H1 (cell line): ENCODE results near the gene MBNL2. TPM values are rescaled to one million over a fixed set of nuclear protein-coding genes. Genes with fewer than 3 reads are reported as not detected.

Experiments
- CTCF ChIA-PET: fragments of 300-600 bp; sonication (Branson Sonifier 250); formaldehyde crosslinking; loops from one replicate; lab custom pipeline; 2021; ENCODE audit not compliant: partially characterized antibody; lab: Charles Lee
- POLR2A ChIA-PET: fragments of 300-600 bp; sonication (Branson Sonifier 250); formaldehyde crosslinking; loops from one replicate; lab custom pipeline; 2021; ENCODE audit warnings: inconsistent platforms; ENCODE audit not compliant: partially characterized antibody; lab: Charles Lee
- DNase-seq, 2 experiments: peaks; one replicate each; pipeline versions ENCODE4 v3.0.0 to v3.0.0-alpha.2; 2010 to 2022; ENCODE audit warnings: low spot score in 2 of 2, low read depth in 1 of 2, mixed read lengths in 1 of 2
- FAIRE-seq: peaks from 2 replicates; lab custom pipeline; 2011; peaks lifted over from hg19 to GRCh38; lab: Jason Lieb, UNC
- H2AFZ ChIP-seq: 2 replicates; pipeline ENCODE4 v1.8.1; 2012; ENCODE audit warnings: low read length, inconsistent platforms
- H2AK5ac ChIP-seq: 2 replicates; pipeline ENCODE4 v1.6.1; 2013; ENCODE audit warnings: low read depth, low read length
- H2BK120ac ChIP-seq: replicated peaks from 2 replicates; pipeline ENCODE3; 2013; ENCODE audit warnings: low read depth, low read length, inconsistent platforms
- H2BK12ac ChIP-seq: 2 replicates; pipeline ENCODE4 v1.6.1; 2013; ENCODE audit warnings: low read depth, low read length
- H2BK15ac ChIP-seq: 2 replicates; pipeline ENCODE4 v1.6.1; 2013; ENCODE audit warnings: low read length
- H2BK20ac ChIP-seq: 2 replicates; pipeline ENCODE4 v1.6.1; 2013; ENCODE audit warnings: low read length
- H2BK5ac ChIP-seq: 2 replicates; pipeline ENCODE4 v1.6.1; 2013; ENCODE audit warnings: low read depth, low read length
- H3K14ac ChIP-seq: 2 replicates; pipeline ENCODE4 v1.6.1; 2013; ENCODE audit warnings: inconsistent platforms; ENCODE audit not compliant: insufficient read length
- H3K18ac ChIP-seq: 2 replicates; pipeline ENCODE4 v1.6.1; 2013; ENCODE audit warnings: low read length; ENCODE audit errors: extremely low read depth
- H3K23ac ChIP-seq: 2 replicates; pipeline ENCODE4 v1.6.1; 2013; ENCODE audit warnings: inconsistent platforms; ENCODE audit not compliant: insufficient read length
- H3K23me2 ChIP-seq: 2 replicates; pipeline ENCODE4 v1.6.1; 2013; ENCODE audit warnings: low read depth, low read length
- H3K27ac ChIP-seq: 2 replicates; pipeline ENCODE4 v1.6.1; 2011; ENCODE audit warnings: low read depth, low read length, inconsistent platforms
- H3K27me3 ChIP-seq, 4 experiments: replicated peaks in 1 of 4; 1 replicate in 1 of 4; 2 replicates in 3 of 4; pipeline versions ENCODE4 v1.6.1 to v1.8.1; 2011 to 2013; ENCODE audit warnings: low read length in 3 of 4, mild to moderate bottlenecking in 3 of 4, inconsistent platforms in 2 of 4, mixed read lengths in 2 of 4, moderate library complexity in 1 of 4; ENCODE audit not compliant: control insufficient read depth in 3 of 4, insufficient read depth in 3 of 4; ENCODE audit errors: extremely low read depth in 1 of 4
- H3K36me3 ChIP-seq, 4 experiments: 2 replicates each; pipeline versions ENCODE4 v1.6.1 to v1.8.1; 2011 to 2013; ENCODE audit warnings: mild to moderate bottlenecking in 4 of 4, low read length in 3 of 4, moderate library complexity in 2 of 4, control low read depth in 1 of 4, inconsistent platforms in 1 of 4; ENCODE audit not compliant: insufficient read depth in 4 of 4, control insufficient read depth in 2 of 4
- H3K4ac ChIP-seq: replicated peaks from 2 replicates; pipeline ENCODE3; 2013; ENCODE audit warnings: low read length, low read depth, mixed read lengths, inconsistent platforms; ENCODE audit not compliant: insufficient read length
- H3K4me1 ChIP-seq, 4 experiments: replicated peaks in 1 of 4; 1 replicate in 1 of 4; 2 replicates in 3 of 4; pipeline versions ENCODE4 v1.6.1 to v1.8.1; 2011 to 2013; ENCODE audit warnings: low read length in 3 of 4, inconsistent platforms in 2 of 4, mixed read lengths in 1 of 4; ENCODE audit not compliant: insufficient read depth in 4 of 4, control insufficient read depth in 3 of 4
- H3K4me2 ChIP-seq, 2 experiments: 2 replicates each; pipeline versions ENCODE4 v1.6.1 to v1.8.1; 2011 to 2013; ENCODE audit warnings: low read depth in 2 of 2, low read length in 2 of 2, control low read depth in 1 of 2, inconsistent platforms in 1 of 2, mild to moderate bottlenecking in 1 of 2; ENCODE audit not compliant: insufficient read depth in 1 of 2
- H3K4me3 ChIP-seq, 4 experiments: fragments of 200-600, 300-600 bp in 1 of 4; sonication (generic), shearing (Covaris generic), sonication (Bioruptor Twin) in 1 of 4; 2 replicates each; pipeline versions ENCODE4 v1.5.1 to v1.8.1; 2011 to 2016; ENCODE audit warnings: low read length in 4 of 4, low read depth in 3 of 4, control low read depth in 2 of 4, inconsistent platforms in 2 of 4, mild to moderate bottlenecking in 2 of 4, mixed read lengths in 1 of 4, moderate library complexity in 1 of 4; ENCODE audit not compliant: insufficient read depth in 2 of 4; ENCODE audit errors: extremely low read depth in 1 of 4
- H3K56ac ChIP-seq: replicated peaks from 2 replicates; pipeline ENCODE3; 2013; ENCODE audit warnings: low read depth, mild to moderate bottlenecking, mixed read lengths, low read length, inconsistent platforms; ENCODE audit not compliant: insufficient read length
- H3K79me1 ChIP-seq: 2 replicates; pipeline ENCODE4 v1.6.1; 2013; ENCODE audit warnings: low read depth, low read length, control low read depth
- H3K79me2 ChIP-seq, 2 experiments: 2 replicates each; pipeline versions ENCODE4 v1.6.1 to v1.8.1; 2012 to 2013; ENCODE audit warnings: low read length in 2 of 2, mild to moderate bottlenecking in 2 of 2, inconsistent platforms in 1 of 2; ENCODE audit not compliant: insufficient read depth in 2 of 2, control insufficient read depth in 1 of 2
- H3K9ac ChIP-seq, 4 experiments: replicated peaks in 1 of 4; 1 replicate in 1 of 4; 2 replicates in 3 of 4; pipeline versions ENCODE4 v1.6.1 to v1.8.1; 2011 to 2013; ENCODE audit warnings: low read depth in 3 of 4, low read length in 3 of 4, control low read depth in 2 of 4, mild to moderate bottlenecking in 2 of 4, moderate library complexity in 2 of 4, inconsistent platforms in 1 of 4; ENCODE audit errors: extremely low read depth in 1 of 4
- H3K9me3 ChIP-seq, 2 experiments: 2 replicates each; pipeline versions ENCODE4 v1.6.1 to v1.8.1; 2012 to 2013; ENCODE audit warnings: mild to moderate bottlenecking in 2 of 2, moderate library complexity in 2 of 2, control low read depth in 1 of 2, inconsistent platforms in 1 of 2, low read depth in 1 of 2, low read length in 1 of 2, mixed read lengths in 1 of 2; ENCODE audit not compliant: insufficient read depth in 2 of 2
- H4K20me1 ChIP-seq, 2 experiments: replicated peaks in 1 of 2; 2 replicates each; pipeline versions ENCODE3 to v1.8.1; 2011 to 2013; ENCODE audit warnings: inconsistent platforms in 2 of 2, low read length in 2 of 2, mild to moderate bottlenecking in 1 of 2; ENCODE audit not compliant: insufficient read depth in 2 of 2, control insufficient read depth in 1 of 2
- H4K5ac ChIP-seq: 2 replicates; pipeline ENCODE4 v1.6.1; 2013; ENCODE audit warnings: low read length, low read depth, mixed read lengths, inconsistent platforms; ENCODE audit not compliant: insufficient read length
- H4K8ac ChIP-seq: 2 replicates; pipeline ENCODE4 v1.8.0; 2013; ENCODE audit warnings: mild to moderate bottlenecking, moderate library complexity, low read length, inconsistent platforms; ENCODE audit not compliant: insufficient read depth; ENCODE audit errors: extremely low read depth
- H4K91ac ChIP-seq: replicated peaks from 2 replicates; pipeline ENCODE3; 2013; ENCODE audit warnings: low read length, mixed read lengths, inconsistent platforms; ENCODE audit not compliant: insufficient read length
- ATF3 ChIP-seq: IDR thresholded peaks from 2 replicates; pipeline ENCODE4 v1.6.1; 2011; ENCODE audit warnings: low read depth, mild to moderate bottlenecking, low read length; ENCODE audit not compliant: insufficient read depth
- CBX5 ChIP-seq: fragments of 300-800, 300-1000 bp; sonication (generic); IDR thresholded peaks from 2 replicates; pipeline ENCODE4 v1.7.1; 2016; ENCODE audit warnings: antibody characterized with exemption, low read length, low read depth
- EZH2 ChIP-seq: fragments of 200-600 bp; sonication (generic); IDR thresholded peaks from 2 replicates; pipeline ENCODE4 v1.7.1; 2012; ENCODE audit warnings: low read depth, mild to moderate bottlenecking, moderate library complexity, low read length, inconsistent platforms; ENCODE audit not compliant: severe bottlenecking
- MAX ChIP-seq: IDR thresholded peaks from 2 replicates; pipeline ENCODE4 v1.6.1; 2012; ENCODE audit warnings: inconsistent platforms
- RAD21 ChIP-seq, 2 experiments: IDR thresholded peaks in 1 of 2; conservative IDR thresholded peaks in 1 of 2; 2 replicates each; pipeline ENCODE4 v1.6.1; 2011; ENCODE audit warnings: low read depth in 2 of 2, low read length in 2 of 2, improper control_type of control experiment in 1 of 2, inconsistent platforms in 1 of 2, mild to moderate bottlenecking in 1 of 2, moderate library complexity in 1 of 2
- RNF2 ChIP-seq: fragments of 200-900, 300-1000 bp; sonication (generic); IDR thresholded peaks from 2 replicates; pipeline ENCODE4 v1.7.1; 2016; ENCODE audit warnings: borderline replicate concordance, low read depth, mild to moderate bottlenecking, antibody characterized with exemption, low read length; ENCODE audit not compliant: poor library complexity, severe bottlenecking; ENCODE audit errors: missing control alignments
- SIN3A ChIP-seq, 2 experiments: IDR thresholded peaks in 1 of 2; conservative IDR thresholded peaks in 1 of 2; 2 replicates each; pipeline ENCODE4 v1.6.1; 2011 to 2012; ENCODE audit warnings: low read length in 2 of 2, improper control_type of control experiment in 1 of 2, low read depth in 1 of 2, mild to moderate bottlenecking in 1 of 2
- SIX5 ChIP-seq: IDR thresholded peaks from 2 replicates; pipeline ENCODE4 v1.6.1; 2011; ENCODE audit warnings: mild to moderate bottlenecking, low read depth, low read length
- SP1 ChIP-seq: IDR thresholded peaks from 2 replicates; pipeline ENCODE4 v1.6.1; 2011; ENCODE audit warnings: low read depth, low read length
- TCF12 ChIP-seq: IDR thresholded peaks from 2 replicates; pipeline ENCODE4 v1.6.1; 2011; ENCODE audit warnings: low read depth, mild to moderate bottlenecking, low read length
- TEAD4 ChIP-seq: IDR thresholded peaks from 2 replicates; pipeline ENCODE4 v1.6.1; 2012; ENCODE audit warnings: low read depth, low read length, inconsistent platforms, mixed read lengths
- WGBS, 2 experiments: shearing (Covaris generic) in 1 of 2; methylation state at CpG; one replicate each; pipeline versions ENCODE4 v1.1.6 to v1.1.7; 2013 to 2015; ENCODE audit warnings: low lambda C conversion rate in 2 of 2, mixed read lengths in 2 of 2, inconsistent platforms in 1 of 2, low coverage in 1 of 2, missing lambda C conversion rate in 1 of 2; ENCODE audit not compliant: insufficient replicate concordance in 2 of 2, insufficient coverage in 1 of 2, insufficient read length in 1 of 2; ENCODE audit errors: extremely low coverage in 1 of 2, missing lambda C conversion rate in 1 of 2; 5-methylcytosine and 5-hydroxymethylcytosine counted together
- polyA plus RNA-seq, 7 experiments: library from polyadenylated mRNA; depleted of rRNA in 3 of 7; stranded (reverse) in 5 of 7; unstranded in 2 of 7; fragments of >200 nt in 5 of 7; fragments of 200-250 nt in 2 of 7; gene quantifications; 1 replicate in 5 of 7; 2 replicates in 1 of 7; 4 replicates in 1 of 7; pipeline versions ENCODE4 v1.2.1 to v1.2.3, GENCODE V29; 2011 to 2013; ENCODE audit warnings: missing spikeins in 2 of 7, mixed read lengths in 2 of 7
- total RNA-seq: library from RNA; stranded (reverse); fragmentation: NEBNext Ultra II Directional; extraction: Animal tissue kit (Norgen Biotek cat#: 25700); gene quantifications from 2 replicates; pipeline ENCODE4 v1.2.1, GENCODE V29; 2021

Gene MBNL2
- total and polyA plus RNA-seq, 2 of the 8 experiments (the other 6 are each of a cell fraction or from before 2014, with no cell fraction given), result 1.0 to 2.6 TPM

- DNase-seq (no peak), FAIRE-seq (no peak)
- H3K9me3 ChIP-seq, result no peaks in the 10 kb centered on the region
- WGBS, 2 experiments, result 93% methylated on average over 2 of the region's 2 CpGs; no CpG with 5 or more reads in 1 of the 2 experiments
- H3K79me2 ChIP-seq, result no peaks in the 10 kb centered on the region
- no peak overlapping the region for H2BK20ac ChIP-seq
- H3K56ac ChIP-seq, result no peak overlapping the region
- no peak overlapping the region for H3K18ac ChIP-seq
- no peak overlapping the region for H3K4me2 ChIP-seq
- 0 out of 2 replicates have a peak overlapping the region, but pooled peaks have one; percentile 16 for H2AFZ ChIP-seq
- H4K5ac ChIP-seq, result no peak overlapping the region
- no peaks in the 10 kb centered on the region for H3K36me3 ChIP-seq
- no peak overlapping the region for H3K14ac ChIP-seq
- no peak overlapping the region for H4K8ac ChIP-seq
- H3K4me1 ChIP-seq, result peaks cover 0 to 6% (median 2%) of the 10 kb centered on the region in 4 experiments; a peak in 4 of 7 replicates
- H3K9ac ChIP-seq, result no peak overlapping the region
- H3K4me3 ChIP-seq, result no peak overlapping the region
- no peaks in the 10 kb centered on the region for H3K79me1 ChIP-seq
- H2BK12ac ChIP-seq, result no peak overlapping the region
- H2BK15ac ChIP-seq, result no peak overlapping the region
- H3K27ac ChIP-seq, result no peak overlapping the region
- no peak overlapping the region for H2AK5ac ChIP-seq
- CTCF ChIA-PET, result interaction anchor here (0.8 to 1.7 kb wide), 6 partner anchors 21 to 84 kb away, joined by 3 to 6 read pairs (median 3); no protein-coding TSS in a partner anchor
- no peaks in the 10 kb centered on the region for H3K23me2 ChIP-seq
- no peaks in the 10 kb centered on the region for H4K20me1 ChIP-seq
- no peak overlapping the region for H3K4ac ChIP-seq
- no peak overlapping the region for H2BK120ac ChIP-seq
- no peak overlapping the region for H2BK5ac ChIP-seq
- POLR2A ChIA-PET, result no interaction called here
- H3K23ac ChIP-seq, result no peak overlapping the region
- no peaks in the 10 kb centered on the region; a peak in 1 of 7 replicates for H3K27me3 ChIP-seq
- H4K91ac ChIP-seq, result no peak overlapping the region
- TF ChIP-seq SIX5 (no peak), SIN3A (conservative IDR thresholded peaks at IDR 0.05 in 1 of 2, IDR thresholded peaks at IDR 0.05 in 1 of 2; ENCODE audit: low read depth in 1 of 2, low read length in 2 of 2) (no peak), RNF2 (no peak), EZH2 (no peak), TCF12 (no peak), SP1 (no peak), MAX (no peak), CBX5 (no peak), ATF3 (no peak), RAD21 (IDR thresholded peaks at IDR 0.05 in 1 of 2, conservative IDR thresholded peaks at IDR 0.05 in 1 of 2; ENCODE audit: low read depth in 2 of 2, low read length in 2 of 2) (no peak), TEAD4 (no peak)
These were observed 30.5 kb upstream of the MBNL2 start for GRCh38 chr13:97191615-97192014.
